NCI-H345 (cell line): ENCODE results near the gene DPM2.

Experiments used
- DNase-seq: peaks from one replicate; lab custom pipeline; 2025; lab: John Stamatoyannopoulos, UW

The DPM2 gene

GRCh38 chr9:127937388-127938297 is at the start of gene DPM2:
TSS of gene DPM2 (minus strand) at chr9:127937854. CDS start at chr9:127937820, 34 bp downstream.
- DNase-seq: peak; percentile 88

- DNase-seq: no peak
Observed at GRCh38 chr9:127987103-127987614, 49.5 kb upstream of the DPM2 start.

- DNase-seq: no peak
Observed at GRCh38 chr9:127985011-127985410, 47.4 kb upstream of the DPM2 start.

- DNase-seq: peak; percentile 27
Observed at GRCh38 chr9:127983847-127984289, 46.2 kb upstream of the DPM2 start.

DNA sequence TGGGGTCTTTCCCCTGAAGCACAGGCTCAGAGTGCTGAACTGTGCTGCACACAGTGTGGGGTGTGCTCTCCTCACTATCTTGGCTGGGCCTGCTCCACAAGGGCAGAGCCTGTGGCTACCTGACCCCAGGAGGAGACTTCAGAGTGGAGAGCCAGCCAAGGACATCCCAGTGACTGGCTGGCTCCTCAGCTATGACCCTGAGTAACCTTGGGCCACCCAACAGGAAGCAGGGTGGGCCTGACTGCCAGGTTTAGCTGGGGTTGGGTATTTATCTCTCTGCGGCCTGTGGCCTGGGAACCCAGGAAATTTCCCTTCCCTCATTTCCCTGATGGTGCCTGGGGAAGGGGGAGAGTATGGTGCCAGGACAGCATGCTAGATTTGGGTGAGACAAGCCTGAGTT is 45.3 kb upstream of the DPM2 start:
- DNase-seq: no peak

GRCh38 chr9:127981559-127982121 is 44.0 kb upstream of the DPM2 start:
- no peak for DNase-seq

DNA sequence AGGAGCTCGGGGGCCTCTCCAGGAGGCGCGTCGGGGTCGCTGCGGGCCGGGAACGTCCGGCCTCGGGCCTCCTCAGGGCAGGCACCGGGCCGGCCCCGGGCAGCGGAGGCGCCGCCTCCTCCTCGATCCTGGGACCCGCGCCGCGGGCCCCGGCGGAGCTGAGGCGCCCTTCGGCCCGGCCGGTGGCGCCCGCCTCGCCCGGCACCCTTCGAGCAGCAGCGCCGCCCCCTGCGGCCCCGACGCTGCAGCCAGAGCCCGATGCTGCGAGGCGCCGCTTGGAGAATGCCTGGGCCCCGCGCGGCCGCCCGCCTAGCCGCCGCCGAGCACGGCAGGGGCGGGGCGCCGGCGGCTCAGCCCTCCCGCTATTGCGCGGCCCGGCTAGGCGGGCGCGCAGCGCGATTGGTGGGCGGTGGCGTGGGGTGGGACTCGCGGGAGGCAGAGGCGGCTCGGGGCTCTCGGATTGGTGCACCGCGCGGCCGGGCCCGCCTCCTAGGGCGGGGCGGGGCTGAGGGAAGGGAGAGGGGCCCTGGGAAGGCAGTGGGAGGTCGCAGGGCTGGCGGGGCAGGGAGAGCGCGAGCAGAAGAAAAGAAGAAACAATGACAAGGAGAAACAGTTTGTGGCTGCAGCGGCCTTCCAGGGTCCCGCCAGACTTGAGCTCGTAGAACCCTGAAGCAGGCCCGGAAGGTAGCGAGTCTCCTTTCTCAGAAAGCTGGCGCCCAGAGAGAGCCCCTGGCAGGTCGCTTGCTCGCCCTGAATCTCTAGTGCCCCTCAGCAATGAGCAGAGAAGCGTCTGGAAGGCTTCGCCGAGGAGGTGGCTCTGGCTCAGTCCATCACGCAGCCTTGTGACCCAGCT is 43.3 kb upstream of the DPM2 start, which contains the start of gene EEIG1:
EEIG1 (minus strand) TSS at position 284 of the 853 bp plus-strand sequence. CDS start 852 bp downstream, outside the sequence.
- peak; percentile 97 for DNase-seq

- peak; percentile 77 for DNase-seq
Observed at GRCh38 chr9:127980060-127980705, 42.5 kb upstream of the DPM2 start.

- DNase-seq: peak; percentile 69
Observed at GRCh38 chr9:127979333-127980059, 41.8 kb upstream of the DPM2 start.

- DNase-seq: no peak
Observed at GRCh38 chr9:127979015-127979332, 41.3 kb upstream of the DPM2 start.

- no peak for DNase-seq
Observed at GRCh38 chr9:127977884-127978647, 40.4 kb upstream of the DPM2 start.

DNA sequence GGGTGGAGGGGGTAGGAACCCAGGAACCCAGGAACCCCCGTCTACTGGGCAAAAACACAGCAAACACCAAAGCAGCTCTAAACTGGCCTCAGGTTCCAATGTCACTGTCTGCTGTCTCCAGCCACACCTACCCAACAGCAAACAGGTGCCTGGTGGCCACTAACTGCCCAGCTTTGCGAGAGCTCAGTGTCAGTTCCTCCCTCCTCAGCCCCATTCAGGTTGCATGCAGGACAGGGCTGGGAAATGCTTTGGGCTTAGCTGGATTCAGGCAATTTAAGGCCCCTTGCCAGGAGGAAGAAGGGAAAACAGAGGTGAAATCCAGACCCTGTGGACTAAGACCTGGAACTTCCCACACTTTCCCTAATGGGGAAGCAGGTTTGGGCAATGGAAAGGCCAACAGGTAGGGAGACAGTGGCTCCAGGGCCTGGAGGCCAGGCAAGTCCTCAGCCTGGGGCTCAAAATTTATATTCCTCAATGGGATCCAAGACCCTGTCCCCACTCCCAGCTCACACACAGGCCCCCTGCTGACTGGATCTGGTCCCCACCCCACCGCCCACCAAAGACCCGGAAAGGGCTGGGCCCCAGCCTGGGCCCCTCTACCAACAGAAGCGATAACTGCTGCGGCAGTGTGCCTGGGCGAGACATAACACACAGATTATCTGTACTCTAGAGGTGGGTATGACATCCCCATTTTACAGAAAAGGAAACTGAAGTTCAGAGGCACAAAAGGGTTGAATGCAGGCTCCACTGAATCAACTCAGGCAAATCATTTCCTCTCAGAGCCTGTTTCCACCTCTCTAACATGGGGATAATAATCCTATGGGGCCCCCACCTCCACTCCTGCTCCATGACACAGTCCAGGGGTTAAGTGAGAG is 39.6 kb upstream of the DPM2 start:
- peak; percentile 23 for DNase-seq

- DNase-seq: peak; percentile 88
Observed at GRCh38 chr9:127976498-127976897, 38.8 kb upstream of the DPM2 start.

DNA sequence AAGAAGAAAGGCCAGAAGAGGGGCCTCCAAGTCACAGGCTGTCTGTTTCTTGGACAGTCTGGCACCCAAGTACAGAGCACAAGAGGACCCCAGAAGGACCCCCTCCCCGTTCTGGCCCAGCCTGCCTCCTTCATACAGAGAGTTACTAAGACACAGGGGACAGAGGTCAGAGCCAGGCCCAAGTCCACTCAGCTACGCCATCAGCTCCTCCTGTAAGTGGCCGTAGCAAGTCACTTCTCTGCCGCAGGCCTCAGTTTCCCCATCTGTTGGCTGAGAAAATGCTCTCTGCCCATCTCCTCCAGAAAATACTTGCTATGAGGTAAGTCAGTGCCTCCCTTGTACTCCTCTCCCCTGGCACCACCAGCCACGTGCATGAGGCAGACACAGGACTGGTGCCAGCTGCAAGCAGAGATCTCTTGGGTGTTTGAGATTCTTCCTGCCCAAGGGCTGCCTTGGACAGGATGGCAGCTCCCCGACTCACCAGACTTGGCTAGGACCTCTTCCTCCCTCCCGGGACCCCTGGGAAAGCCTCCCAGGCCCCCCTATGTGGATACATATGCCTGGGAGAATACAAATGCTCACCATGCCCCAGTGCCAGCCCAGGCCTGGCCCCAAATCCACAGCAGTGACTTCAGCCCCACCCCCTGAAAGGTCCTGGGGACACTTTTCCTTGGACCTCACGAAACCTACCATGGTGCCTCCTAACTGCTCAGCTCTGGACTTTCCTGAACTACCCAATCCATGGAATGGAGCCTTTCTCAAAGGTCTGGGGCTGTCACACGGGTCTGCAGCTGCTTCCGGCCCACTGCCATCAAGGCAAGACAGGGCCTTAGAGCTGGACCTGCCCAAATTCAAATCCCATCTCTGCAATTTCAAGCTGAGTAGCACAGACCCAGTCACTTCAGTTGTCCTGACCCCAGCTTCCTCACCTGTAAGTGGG is 38.0 kb upstream of the DPM2 start:
- no peak for DNase-seq

- DNase-seq: no peak
Observed at GRCh38 chr9:127974769-127975261, 37.2 kb upstream of the DPM2 start.

DNA sequence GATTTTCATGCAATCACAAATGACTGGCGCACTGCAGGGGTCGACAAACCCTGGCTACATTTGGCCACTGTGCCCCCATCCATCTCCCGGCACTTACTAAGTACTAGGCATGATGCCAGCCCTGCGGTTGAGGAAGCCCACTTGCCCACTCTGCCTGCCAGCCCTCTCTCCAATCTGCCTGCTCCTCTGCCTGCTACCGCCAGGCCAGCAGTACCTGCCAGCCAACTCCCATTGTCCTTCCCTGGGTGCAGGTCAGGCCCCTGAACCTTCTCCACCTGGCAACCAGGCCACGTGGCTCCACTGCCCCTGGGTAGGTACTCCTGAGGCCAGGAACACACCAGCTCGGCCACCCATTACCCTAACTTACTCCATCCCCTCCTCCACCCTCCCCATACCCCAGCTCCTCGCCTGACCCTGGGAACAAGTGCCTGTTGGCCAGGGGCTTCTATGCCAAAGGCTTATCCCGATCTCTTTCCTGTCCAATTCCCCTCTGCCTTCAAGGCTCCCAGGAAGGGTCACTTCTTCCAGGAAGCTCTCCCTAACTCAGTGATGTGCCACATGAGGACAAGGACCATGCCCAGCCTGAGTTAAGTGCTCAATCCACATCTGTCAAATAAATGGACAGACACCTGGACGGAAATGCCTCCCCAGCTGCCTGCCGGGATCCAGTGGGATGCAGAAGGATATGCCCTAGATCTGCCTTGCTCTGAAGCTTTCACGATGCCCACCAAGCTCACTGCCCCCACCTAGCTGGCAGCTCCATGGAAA is 36.5 kb upstream of the DPM2 start:
- no peak for DNase-seq
